H1 (cell line): Measurements from ENCODE around the gene MAP6D1. TPM values are rescaled to one million over a fixed set of nuclear protein-coding genes. Genes with fewer than 3 reads are reported as not detected.

Experiments
- ASH2L ChIP-seq: fragments of 200-600, 300-600 bp; sonication (generic); IDR thresholded peaks from one replicate; pipeline ENCODE4 v1.7.1; 2017; ENCODE audit warnings: low read length
- CHD7 ChIP-seq: fragments of 300-600 bp; sonication (generic); IDR thresholded peaks from 2 replicates; pipeline ENCODE4 v1.7.1; 2012; ENCODE audit warnings: low read length, moderate library complexity, mild to moderate bottlenecking, inconsistent platforms; ENCODE audit not compliant: insufficient replicate concordance
- EP300 ChIP-seq, 2 experiments: IDR thresholded peaks; 1 replicate in 1 of 2; 2 replicates in 1 of 2; pipeline ENCODE4 v1.6.1; 2011 to 2012; ENCODE audit warnings: low read depth in 2 of 2, low read length in 2 of 2, mild to moderate bottlenecking in 2 of 2, borderline replicate concordance in 1 of 2, inconsistent platforms in 1 of 2, moderate library complexity in 1 of 2
- EZH2 ChIP-seq: fragments of 200-600 bp; sonication (generic); IDR thresholded peaks from 2 replicates; pipeline ENCODE4 v1.7.1; 2012; ENCODE audit warnings: low read depth, mild to moderate bottlenecking, moderate library complexity, low read length, inconsistent platforms; ENCODE audit not compliant: severe bottlenecking
- FOSL1 ChIP-seq: IDR thresholded peaks from 2 replicates; pipeline ENCODE4 v1.6.1; 2011; ENCODE audit warnings: mild to moderate bottlenecking, low read depth, low read length, moderate library complexity; ENCODE audit not compliant: insufficient read depth
- HDAC2 ChIP-seq, 2 experiments: fragments of 300-600 bp in 1 of 2; sonication (generic) in 1 of 2; IDR thresholded peaks; 2 replicates each; pipeline ENCODE4 v1.6.1; 2011 to 2012; ENCODE audit warnings: low read depth in 2 of 2, low read length in 2 of 2, mild to moderate bottlenecking in 2 of 2, moderate library complexity in 2 of 2, borderline replicate concordance in 1 of 2, inconsistent platforms in 1 of 2
- KDM5A ChIP-seq: fragments of 200-600 bp; IDR thresholded peaks from 2 replicates; pipeline ENCODE4 v1.7.1; 2012; ENCODE audit warnings: mild to moderate bottlenecking, low read length, inconsistent platforms, mixed read lengths
- SP4 ChIP-seq: IDR thresholded peaks from 2 replicates; pipeline ENCODE4 v1.6.1; 2012; ENCODE audit warnings: low read length, inconsistent platforms
- TAF7 ChIP-seq: optimal IDR thresholded peaks from 2 replicates; pipeline ENCODE3; 2011; ENCODE audit warnings: low read depth, mild to moderate bottlenecking, inconsistent platforms, low read length, moderate library complexity, borderline replicate concordance
- polyA plus RNA-seq, 7 experiments: library from polyadenylated mRNA; depleted of rRNA in 3 of 7; stranded (reverse) in 5 of 7; unstranded in 2 of 7; fragments of >200 nt in 5 of 7; fragments of 200-250 nt in 2 of 7; gene quantifications; 1 replicate in 5 of 7; 2 replicates in 1 of 7; 4 replicates in 1 of 7; pipeline versions ENCODE4 v1.2.1 to v1.2.3, GENCODE V29; 2011 to 2013; ENCODE audit warnings: missing spikeins in 2 of 7, mixed read lengths in 2 of 7
- total RNA-seq: library from RNA; stranded (reverse); fragmentation: NEBNext Ultra II Directional; extraction: Animal tissue kit (Norgen Biotek cat#: 25700); gene quantifications from 2 replicates; pipeline ENCODE4 v1.2.1, GENCODE V29; 2021

The MAP6D1 gene
- total and polyA plus RNA-seq, 2 of the 8 experiments (the other 6 are each of a cell fraction or from before 2014, with no cell fraction given) = 4.8 to 5.2 TPM

GRCh38 chr3:183781246-183781645 lies 44.1 kb downstream of the MAP6D1 start (continued):
- TF ChIP-seq CHD7 = no peak
- TF ChIP-seq TAF7 = no peak
- no peak for TF ChIP-seq HDAC2 (IDR thresholded peaks at IDR 0.05; ENCODE audit: borderline replicate concordance in 1 of 2, low read depth in 2 of 2, low read length in 2 of 2)
- no peak for TF ChIP-seq ASH2L
- no peak for TF ChIP-seq EP300 (IDR thresholded peaks at IDR 0.05; ENCODE audit: borderline replicate concordance in 1 of 2, low read depth in 2 of 2, low read length in 2 of 2)
- TF ChIP-seq KDM5A = no peak
- no peak for TF ChIP-seq SP4
- no peak for TF ChIP-seq EZH2
- TF ChIP-seq FOSL1 = no peak
